Activated T-cell treated with anti-CD3 and anti-CD28 coated beads, Interleukin-2, amount 50 U/mL, for 1 hour (primary cell): ENCODE measurements around the gene CMIP.
"Not testable (repeated sequence)": the region's sequence is repeated elsewhere in the genome, so short reads cannot be mapped to it uniquely, and the experiment has no call there.

Experiments
- DNase-seq: peaks from one replicate; pipeline ENCODE4 v3.0.0-alpha.2; 2020

Gene CMIP

GRCh38 chr16:81422153-81422552 is 22.5 kb upstream of the CMIP start:
- not testable (repeated sequence) for DNase-seq

- DNase-seq, result no peak
Observed at GRCh38 chr16:81424771-81425170, 19.8 kb upstream of the CMIP start.

- DNase-seq, result no peak
Observed at GRCh38 chr16:81427219-81427618, 17.4 kb upstream of the CMIP start.

GRCh38 chr16:81429045-81429521 is 15.5 kb upstream of the CMIP start:
- no peak for DNase-seq

GRCh38 chr16:81431554-81432353 is 12.9 kb upstream of the CMIP start:
- DNase-seq, result no peak

GRCh38 chr16:81432937-81433557 is 11.6 kb upstream of the CMIP start:
- no peak for DNase-seq

GRCh38 chr16:81435103-81435502 is 9.5 kb upstream of the CMIP start:
- DNase-seq, result no peak

GRCh38 chr16:81435567-81435966 is 9.0 kb upstream of the CMIP start:
- no peak for DNase-seq

GRCh38 chr16:81436386-81436785 is 8.2 kb upstream of the CMIP start:
- DNase-seq, result no peak

GRCh38 chr16:81437865-81438264 is 6.7 kb upstream of the CMIP start:
- DNase-seq, result no peak

- no peak for DNase-seq
Observed at GRCh38 chr16:81440888-81441761, 3.5 kb upstream of the CMIP start.

- DNase-seq, result peak; percentile 33
Observed at GRCh38 chr16:81442220-81442915, 2.2 kb upstream of the CMIP start.

GRCh38 chr16:81442916-81443687 is 1.5 kb upstream of the CMIP start:
- DNase-seq, result no peak

- DNase-seq, result no peak
Observed at GRCh38 chr16:81443688-81444447, 740 bp upstream of the CMIP start.

GRCh38 chr16:81445143-81445961 is 744 bp downstream of the CMIP start:
- DNase-seq, result peak; percentile 64

- DNase-seq, result peak; percentile 35
Observed at GRCh38 chr16:81445966-81446906, 1.6 kb downstream of the CMIP start.

- DNase-seq, result no peak
Observed at GRCh38 chr16:81446907-81447268, 2.3 kb downstream of the CMIP start.

GRCh38 chr16:81447383-81448101 is 2.9 kb downstream of the CMIP start:
- DNase-seq, result no peak
